ENCODE data around the gene SYNE4.
A peak's percentile ranks its signal among the peaks of the same experiment; 100 is the strongest.

SYNE4 gene

GRCh38 chr19:36023432-36023831, 14.8 kb upstream of the SYNE4 start:
- DNase-seq = no peak

- no peak for DNase-seq
These were observed 10.6 kb upstream of the SYNE4 start for GRCh38 chr19:36019061-36019670.

GRCh38 chr19:36014012-36014924, 5.7 kb upstream of the SYNE4 start, which contains the start of gene ALKBH6:
Gene ALKBH6, minus strand, starts transcription at chr19:36014213. Its CDS starts 816 bp downstream, at chr19:36013397.
- DNase-seq = peak; percentile 100

DNA sequence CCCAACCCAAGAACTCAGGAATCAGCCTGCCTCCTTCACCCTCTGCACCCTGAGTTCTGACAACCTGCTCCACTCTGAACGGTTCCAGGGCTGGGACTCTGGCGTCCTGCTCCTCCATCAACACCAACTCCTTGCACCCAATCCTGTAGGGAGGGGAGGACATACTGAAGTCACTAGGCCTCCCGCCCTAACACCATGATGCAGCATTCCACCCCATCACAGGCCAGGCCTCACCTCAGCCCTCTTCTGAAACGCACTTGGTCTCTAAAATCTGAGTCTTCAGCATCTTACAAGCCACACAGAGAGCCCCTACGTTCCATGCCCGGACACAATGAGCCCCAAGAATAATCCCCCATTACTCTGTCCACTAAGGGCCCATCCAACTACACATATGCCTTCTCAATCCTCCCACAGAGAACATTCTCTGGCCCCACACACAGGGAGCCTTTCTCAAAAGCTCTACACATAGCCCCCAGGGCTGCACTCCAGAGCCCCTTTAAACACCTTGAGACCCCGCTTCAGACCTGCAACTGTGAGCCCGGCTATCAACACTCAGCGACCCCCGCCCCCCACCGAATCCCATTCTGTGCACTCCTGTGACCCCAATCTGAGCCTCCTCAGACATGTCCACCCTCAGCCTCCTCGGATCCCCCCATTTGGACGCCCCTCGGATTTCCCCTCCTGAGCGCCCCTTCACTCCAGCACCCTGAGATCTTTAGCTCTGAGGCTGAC, 4.8 kb upstream of the SYNE4 start:
- DNase-seq = no peak

GRCh38 chr19:36010402-36010801, 1.8 kb upstream of the SYNE4 start:
- no peak for DNase-seq

DNA sequence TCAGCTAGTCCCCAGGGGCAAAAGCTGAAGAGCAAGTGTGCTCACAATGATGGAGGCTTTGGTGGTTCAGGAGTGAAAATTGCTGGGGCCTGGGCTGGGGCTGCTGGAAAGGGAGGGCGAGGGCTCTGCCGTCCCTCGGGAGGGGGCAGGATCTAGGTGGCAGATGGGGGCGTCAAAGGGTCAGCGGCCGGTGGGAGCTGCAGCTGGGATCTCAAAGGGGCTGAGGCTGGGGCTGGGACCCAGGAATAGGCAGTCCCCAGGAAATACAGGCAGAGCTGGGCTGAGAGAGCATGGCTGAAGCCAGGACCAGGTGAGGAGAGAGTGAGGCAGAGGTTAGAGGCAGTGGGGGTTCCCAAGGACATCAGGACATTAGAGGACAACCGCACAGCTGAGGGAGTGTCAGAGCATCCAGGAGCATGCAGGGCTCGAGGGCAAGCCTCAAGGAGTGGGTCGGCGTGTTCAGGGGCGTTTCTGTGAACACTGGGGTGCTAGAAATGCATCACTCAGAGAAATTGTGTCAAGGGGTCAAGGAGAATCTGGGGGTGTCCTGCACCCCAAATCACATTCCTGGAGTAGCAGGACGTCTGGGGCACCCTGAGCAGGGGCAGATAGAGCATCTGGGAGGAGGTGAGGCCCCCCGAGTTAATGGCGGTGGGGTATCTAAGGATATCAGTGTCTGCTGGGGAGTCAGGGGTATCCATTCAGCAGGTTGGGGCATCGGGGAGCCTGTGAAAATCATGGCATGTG, 1.2 kb upstream of the SYNE4 start:
- no peak for DNase-seq

DNA sequence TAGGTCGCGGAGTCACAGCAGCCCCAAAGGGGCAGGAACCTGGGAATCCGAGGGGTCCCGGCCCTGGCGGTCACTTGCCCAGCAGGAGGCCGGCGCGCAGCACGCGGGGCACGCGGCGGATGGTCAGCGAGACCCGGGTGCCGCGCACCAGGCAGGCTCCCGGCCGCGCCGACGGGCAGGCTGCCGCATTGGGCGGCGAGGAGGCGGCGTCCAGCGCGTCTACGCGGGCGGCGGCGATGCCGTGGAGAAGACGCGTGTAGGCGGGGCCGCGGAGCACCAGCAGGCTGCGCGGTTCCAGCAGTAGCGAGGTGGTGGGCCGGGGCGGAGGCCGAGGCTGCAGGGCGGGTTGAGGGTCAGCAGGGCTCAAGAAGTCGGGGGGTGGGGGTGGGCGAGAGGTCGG, 607 bp upstream of the SYNE4 start:
- no peak for DNase-seq

DNA sequence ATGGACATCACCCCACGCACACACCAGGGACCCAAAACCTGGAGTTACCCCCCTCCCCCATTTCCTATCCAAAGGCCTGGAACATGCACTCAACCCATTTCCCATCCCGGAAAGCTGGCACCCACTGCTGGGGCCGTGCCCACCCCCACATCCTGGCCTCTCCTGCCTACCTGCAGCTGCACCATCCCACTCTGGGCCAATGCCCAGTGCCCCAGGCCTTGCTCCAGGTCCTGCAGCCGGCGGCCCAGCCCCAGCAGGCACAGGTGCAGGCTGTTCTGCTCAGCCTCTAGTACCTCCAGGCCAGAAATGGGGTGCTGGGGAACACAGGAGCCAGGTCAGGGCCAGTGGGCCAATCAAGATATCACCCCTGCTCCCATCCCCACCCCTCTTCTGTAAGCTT, 1.7 kb downstream of the SYNE4 start:
- DNase-seq = no peak

GRCh38 chr19:36003284-36003683, 5.3 kb downstream of the SYNE4 start:
- no peak for DNase-seq

DNA sequence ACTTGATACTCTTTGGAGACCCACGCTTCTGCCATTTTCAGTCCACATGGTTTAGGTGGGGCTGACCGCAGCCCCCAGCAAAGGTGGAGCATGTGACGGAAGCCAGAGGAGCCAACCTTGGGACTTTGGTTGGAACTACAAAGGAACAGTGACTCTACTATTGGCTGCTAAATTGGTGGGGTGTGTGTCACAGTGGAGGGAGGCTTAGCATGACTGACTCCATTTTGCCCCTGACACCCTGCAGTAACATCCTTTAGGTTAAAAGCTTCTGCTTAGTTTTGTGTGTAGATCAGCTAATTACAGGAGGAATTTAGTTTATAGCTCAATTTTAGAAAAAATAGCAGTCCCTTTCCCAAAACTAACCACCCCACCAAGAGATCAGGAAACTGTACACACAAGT, 7.0 kb downstream of the SYNE4 start:
- no peak for DNase-seq

- DNase-seq = no peak
These were observed 11.8 kb downstream of the SYNE4 start for GRCh38 chr19:35996777-35997176.

- peak; percentile 82 for DNase-seq
These were observed 13.3 kb downstream of the SYNE4 start, which contains the start of gene SDHAF1 for GRCh38 chr19:35995048-35995993. Gene SDHAF1, plus strand, starts transcription at chr19:35995188. Its CDS starts 87 bp downstream, at chr19:35995275.

DNA sequence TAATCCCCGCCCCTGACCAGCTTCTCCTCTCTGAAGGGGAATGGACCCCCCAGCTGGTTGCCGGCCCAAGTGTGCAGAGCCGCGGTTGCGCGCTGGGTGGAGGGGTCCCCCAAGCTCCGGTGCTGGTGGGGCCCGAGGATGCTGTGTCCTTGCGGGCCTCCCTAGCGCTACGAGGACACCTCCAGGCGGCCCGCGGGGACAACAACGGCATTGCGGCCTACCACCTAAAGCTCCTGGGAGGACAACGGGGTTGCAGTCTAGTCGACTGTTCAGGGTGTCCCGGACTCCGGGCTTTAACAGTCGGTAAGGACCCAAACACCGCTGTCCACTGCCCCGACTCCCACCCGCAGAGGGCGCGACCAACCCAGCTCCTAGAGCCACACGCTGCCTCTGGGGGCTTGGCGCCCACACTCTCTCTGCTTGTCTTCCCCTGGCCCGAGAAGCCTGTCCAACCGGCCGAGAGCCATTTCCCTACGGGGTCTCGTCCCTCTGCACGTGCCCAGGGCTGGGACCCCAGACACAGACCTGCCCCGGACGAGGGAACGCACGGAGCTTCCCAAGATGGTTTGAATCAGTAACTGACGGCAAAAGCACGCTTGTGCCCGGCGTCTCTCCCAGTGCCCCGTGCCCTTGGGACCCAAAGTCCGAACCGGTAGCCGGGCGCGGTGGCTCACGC, 14.6 kb downstream of the SYNE4 start:
- no peak for DNase-seq

DNA sequence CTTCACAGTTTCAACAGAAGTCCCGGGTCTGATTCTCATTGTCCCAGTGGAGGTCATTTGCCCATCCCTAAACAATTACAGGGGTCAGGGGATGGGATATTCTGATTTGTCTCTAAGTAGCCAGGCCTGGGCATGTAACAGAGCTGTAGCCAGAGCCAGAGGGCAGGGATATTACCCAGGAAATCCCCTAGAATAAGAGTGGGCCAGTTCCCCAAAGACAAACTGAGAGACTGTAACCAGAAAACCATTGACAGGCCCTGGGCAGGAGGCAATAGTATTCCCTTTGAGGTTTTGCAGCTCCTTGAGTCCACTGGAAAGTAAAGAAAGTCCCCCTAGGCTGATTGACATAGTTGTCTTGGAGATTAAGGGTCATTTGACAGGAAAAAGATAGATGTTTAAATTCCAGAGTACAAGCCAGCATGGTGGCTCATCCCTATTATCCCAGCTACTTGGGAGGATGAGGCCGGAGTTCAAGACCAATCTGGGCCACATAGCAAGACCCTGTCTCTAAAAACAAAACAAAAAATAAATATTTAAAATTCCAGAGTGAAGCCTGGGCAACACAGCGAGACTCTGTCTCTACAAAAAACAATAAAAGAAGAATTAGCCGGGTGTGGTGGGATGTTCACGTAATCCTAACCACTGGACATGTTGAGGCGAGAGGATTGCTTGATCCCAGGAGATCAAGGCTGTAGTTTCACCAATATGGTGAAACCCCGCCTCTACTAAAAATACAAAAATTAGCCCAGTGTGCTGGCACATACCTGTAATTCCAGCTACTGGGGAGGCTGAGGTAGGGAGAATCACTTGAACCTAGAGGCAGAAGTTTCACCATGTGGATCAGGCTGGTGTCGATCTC, 15.5 kb downstream of the SYNE4 start:
- no peak for DNase-seq

DNA sequence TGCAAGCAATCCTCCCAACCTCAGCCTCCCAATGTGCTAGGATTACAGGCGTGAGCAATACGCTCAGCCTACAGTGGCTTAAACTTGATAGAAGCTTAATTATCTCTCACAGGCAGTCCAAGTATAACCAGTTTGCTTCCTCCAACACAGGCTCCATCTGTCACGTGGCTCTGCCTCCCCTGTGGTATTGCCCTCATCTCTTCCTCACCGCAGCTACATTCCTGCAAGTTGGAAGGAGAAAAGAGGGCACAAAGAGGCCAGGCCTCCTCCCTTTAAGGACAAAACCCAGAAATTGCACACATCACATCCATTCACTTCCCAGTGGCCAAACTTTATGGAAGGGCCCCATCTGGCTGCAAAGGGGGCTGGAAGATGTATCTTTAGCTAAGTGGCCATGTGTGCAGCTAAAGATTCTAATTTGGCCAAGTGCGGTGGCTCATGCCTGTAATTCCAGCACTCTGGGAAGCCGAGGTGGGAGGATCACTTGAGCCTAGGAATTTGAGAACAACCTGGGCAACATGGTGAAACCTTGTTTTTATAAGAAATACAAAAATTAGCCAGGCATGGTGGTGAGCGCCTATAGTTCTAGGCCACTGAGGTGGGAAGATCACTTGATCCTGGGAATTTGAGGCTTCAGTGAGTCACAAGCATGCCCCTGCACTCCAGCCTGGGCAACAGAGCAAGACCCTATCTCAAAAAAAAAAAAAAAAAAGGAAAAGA, 16.7 kb downstream of the SYNE4 start:
- DNase-seq = no peak

DNA sequence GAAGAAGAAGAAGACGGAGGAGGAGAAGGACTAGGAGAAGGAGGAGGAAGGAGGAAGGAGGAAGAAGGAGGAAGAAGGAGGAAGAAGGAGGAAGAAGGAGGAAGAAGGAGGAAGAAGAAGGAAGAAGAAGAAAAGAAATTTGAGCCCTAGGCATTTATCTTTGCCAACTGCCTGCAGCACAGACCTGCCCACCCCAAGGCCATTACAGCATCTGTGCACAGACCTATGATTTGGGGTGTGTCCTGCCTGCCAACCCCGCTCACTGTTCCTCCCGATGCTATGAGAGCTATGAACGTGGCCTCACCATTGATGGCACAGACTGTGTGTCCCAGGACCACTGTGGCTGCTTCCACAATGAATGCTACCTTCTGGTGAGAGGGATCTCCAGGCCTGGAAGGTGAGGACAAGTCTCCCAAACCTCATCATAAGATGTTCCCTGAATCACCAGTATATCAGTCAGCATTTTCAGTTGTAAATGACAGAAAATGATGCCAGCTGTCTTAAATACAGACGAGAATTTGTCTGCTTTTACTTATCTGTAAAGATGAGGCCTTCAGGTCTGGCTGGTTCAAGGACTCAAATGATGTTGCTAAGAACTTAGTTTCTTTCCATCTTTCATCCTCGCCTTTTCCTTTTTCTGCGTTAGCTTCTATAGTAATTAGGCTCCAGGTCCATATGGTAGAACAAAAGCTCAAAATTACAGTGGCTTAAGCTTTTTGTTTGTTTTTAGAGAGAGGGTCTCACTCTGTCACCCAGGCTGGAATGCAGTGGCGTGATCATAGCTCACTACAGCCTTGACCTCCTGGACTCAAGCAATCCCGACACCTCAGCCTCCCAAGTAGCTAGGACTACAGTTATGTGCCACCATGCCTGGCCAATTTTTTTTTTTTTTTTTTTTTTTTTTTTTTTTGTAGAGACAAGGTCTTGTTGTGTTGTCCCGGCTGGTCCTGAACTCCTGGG, 17.6 kb downstream of the SYNE4 start:
- DNase-seq = no peak

DNA sequence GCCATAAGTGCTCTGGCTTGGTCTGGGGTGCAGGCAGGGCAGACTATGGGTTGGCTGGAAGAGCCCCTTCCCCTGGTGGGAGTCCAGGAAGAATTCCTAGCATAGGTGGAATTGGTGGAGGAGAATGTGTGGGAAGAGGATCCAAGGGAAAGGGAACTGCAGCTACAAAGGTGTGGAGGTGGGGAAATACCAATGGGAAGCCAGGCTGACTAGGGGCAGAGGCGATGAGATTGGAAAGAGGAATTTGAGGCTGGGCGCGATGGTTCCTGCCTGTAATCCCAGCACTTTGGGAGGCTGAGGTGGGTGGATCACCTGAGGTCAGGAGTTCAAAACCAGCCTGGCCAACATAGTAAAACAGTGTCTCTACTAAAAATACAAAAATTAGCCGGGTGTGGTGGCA, 18.5 kb downstream of the SYNE4 start:
- DNase-seq = no peak

- DNase-seq = no peak
These were observed 19.8 kb downstream of the SYNE4 start for GRCh38 chr19:35988824-35989223.
